GM12864 (cell line): ENCODE results near the gene TRIM32.

Experiments
- DNase-seq: peaks from one replicate; pipeline ENCODE4 v3.0.0-alpha.2; 2011; ENCODE audit warnings: low read depth
- H3K4me3 ChIP-seq: 2 replicates; pipeline ENCODE4 v1.5.1; 2011; ENCODE audit warnings: mild to moderate bottlenecking, low read depth, low read length, control low read depth
- TF ChIP-seq, protein P1 (sequence below): IDR thresholded peaks from 2 replicates; pipeline ENCODE4 v1.5.1; 2011; ENCODE audit warnings: low read depth, mild to moderate bottlenecking, moderate library complexity, low read length, control low read depth, inconsistent platforms; ENCODE audit errors: missing control alignments

TRIM32 gene

DNA sequence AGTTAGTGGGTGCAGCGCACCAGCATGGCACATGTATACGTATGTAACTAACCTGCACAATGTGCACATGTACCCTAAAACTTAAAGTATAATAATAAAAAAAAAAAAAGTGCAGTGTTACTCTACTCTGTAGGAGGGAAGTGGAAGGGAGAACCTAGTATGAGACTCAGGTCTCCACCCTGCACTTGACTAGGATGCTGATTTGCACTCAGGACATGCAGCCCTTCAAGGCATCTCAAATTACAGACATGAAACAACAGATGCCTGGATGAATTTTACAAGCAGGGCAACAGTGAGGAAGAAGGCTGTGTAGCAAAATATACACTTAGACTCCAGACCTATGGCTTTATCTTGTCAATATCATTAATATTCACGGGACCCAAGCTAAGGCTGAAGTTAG lies 16.5 kb downstream of the TRIM32 start:
- DNase-seq = no peak
- TF ChIP-seq, protein P1, sequence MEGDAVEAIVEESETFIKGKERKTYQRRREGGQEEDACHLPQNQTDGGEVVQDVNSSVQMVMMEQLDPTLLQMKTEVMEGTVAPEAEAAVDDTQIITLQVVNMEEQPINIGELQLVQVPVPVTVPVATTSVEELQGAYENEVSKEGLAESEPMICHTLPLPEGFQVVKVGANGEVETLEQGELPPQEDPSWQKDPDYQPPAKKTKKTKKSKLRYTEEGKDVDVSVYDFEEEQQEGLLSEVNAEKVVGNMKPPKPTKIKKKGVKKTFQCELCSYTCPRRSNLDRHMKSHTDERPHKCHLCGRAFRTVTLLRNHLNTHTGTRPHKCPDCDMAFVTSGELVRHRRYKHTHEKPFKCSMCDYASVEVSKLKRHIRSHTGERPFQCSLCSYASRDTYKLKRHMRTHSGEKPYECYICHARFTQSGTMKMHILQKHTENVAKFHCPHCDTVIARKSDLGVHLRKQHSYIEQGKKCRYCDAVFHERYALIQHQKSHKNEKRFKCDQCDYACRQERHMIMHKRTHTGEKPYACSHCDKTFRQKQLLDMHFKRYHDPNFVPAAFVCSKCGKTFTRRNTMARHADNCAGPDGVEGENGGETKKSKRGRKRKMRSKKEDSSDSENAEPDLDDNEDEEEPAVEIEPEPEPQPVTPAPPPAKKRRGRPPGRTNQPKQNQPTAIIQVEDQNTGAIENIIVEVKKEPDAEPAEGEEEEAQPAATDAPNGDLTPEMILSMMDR = no peak
- H3K4me3 ChIP-seq = no peak overlapping the region

DNA sequence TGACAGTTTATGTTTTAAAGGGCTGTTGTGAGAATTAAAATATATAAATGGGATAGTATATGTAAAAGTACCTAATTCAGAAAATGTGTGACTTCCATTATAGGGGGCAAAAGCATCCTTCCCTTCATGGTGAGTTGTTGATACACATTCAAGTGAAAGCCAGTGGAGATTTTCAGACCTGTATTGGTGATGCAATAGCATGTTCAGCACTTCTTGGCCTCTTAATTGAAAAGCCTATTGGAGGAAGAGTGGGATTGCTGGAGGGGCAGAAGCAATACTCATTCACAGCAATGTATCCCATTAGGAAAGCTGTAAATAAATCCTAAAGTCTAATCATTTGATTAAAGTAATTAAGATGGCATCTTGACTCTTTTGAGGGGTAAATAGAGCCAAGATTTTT lies 17.4 kb downstream of the TRIM32 start:
- H3K4me3 ChIP-seq = no peak overlapping the region
- TF ChIP-seq, protein P1 = no peak
- no peak for DNase-seq

DNA sequence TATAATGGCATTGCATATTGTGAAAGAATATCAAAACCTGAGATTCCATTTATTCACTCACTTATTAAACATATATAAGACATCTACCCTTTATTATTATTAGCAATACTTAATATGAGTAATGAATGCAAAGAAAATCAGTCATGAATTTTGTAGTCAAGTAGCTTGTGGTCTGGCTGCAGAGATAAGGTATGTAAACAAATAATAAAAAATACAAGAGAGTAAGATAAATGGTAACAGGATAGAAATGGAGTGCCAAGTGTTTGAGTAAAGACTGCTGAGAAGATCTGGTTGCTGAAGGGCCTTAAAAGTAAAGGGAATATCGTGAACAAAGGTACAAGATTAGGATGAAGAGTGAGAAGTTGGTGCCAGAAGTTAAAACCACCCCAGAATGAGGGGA lies 18.4 kb downstream of the TRIM32 start:
- DNase-seq = no peak
- no peak overlapping the region for H3K4me3 ChIP-seq
- TF ChIP-seq, protein P1 = no peak

DNA sequence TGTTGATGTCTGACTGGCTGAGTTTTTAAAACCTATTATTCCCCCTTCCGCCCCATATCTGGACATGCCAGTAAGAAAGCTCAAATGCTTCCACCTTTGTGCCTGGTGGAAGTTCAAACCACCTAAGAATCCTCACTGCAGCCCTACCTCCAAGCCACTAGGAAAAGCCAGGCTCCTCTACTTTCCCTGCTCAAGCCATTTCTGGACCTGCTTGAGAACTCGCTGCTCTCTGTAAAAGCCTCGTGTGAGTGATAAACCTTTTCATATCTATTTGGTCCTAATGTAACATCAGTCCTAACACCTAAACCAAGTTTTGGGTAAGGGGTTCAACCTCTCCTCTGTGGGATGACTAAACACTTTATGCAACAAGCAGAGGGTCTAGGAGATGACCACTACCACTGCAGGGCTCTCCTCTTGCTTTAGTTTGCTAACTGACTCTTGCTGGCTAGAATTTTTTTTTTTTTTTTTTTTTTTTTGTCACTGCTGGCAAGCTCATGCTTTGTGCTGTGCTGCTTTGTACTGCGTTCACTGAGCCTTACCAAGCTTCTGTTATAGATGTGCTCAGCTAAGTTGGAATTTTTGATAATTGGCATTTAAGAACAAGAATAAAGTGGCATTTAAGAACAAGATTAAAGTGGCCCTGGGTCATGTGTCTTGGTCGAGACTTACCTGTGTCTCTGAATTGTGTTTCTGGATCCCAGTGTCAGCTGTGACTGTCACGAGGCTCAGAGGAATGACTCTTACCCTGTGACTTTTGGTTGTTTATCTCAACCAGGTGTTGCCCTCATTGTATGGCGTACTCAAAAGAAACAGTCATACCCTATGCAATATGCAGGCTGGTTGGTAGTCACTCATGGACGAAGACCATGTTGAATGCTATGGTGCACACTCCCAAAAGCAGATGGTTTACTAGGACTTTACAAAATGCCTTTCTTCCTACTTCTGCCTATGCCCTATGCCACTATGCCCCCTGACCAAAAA lies 19.5 kb downstream of the TRIM32 start:
- TF ChIP-seq, protein P1 = no peak
- no peak for DNase-seq
- H3K4me3 ChIP-seq = no peak overlapping the region

DNA sequence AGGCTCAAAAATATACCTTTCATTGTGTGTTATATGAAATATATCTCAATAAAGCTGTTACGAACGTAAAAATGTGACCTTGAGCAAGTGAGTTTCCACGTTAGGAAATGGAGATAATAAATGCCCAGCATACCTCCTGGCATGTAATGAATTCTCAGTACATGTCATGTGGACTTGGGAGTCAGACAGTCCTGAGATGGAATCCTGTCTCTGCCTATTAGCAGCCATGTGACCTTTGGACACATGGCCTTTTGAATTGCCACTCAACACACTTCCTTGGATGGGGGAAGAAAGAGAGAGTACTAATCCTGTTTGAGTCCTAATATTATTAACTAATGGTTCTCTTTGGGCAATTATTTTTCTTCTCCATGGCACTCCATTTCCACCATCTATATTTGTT lies 25.7 kb downstream of the TRIM32 start:
- DNase-seq = no peak
- H3K4me3 ChIP-seq = no peak overlapping the region
- TF ChIP-seq, protein P1 = no peak

DNA sequence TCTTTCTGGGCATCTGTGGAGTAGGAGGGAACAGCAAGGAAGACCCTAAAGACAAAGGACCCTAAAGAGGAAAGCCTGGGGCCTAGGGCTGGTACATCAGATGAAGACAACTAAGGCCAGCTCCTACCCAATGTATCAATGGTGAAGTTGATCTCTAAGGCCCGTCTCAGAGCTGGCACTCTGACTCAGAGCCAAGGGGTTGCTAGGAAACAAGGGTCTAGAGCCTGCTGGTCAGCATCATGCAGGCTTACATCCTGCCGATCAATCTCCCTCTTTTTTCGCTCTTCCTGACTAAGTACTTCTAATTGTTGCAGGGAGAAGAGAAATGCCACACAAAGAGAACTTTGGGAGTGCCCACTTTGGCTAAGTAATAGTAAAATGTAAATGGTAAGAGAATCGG lies 26.2 kb downstream of the TRIM32 start:
- H3K4me3 ChIP-seq = no peak overlapping the region
- TF ChIP-seq, protein P1 = no peak
- DNase-seq = no peak

DNA sequence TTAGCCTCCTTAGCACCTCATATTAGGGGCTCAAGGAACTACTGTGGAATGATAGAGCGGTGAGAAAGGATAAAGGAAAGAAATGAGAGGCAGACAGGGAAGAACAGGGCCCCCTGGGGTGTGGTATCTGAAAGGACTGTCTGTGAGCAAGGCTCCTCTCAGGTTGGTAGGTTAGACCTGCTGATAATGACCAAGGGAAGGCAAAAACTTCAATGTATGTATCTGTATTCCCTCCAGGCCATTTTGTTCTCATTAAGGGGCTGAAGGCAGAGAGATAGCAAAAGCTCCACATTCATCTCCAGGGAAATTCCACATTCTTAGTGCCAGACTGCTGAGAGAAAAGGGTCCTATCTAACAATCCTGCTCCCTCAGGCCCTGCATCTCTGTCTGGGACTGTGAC lies 28.6 kb downstream of the TRIM32 start:
- no peak for DNase-seq
- H3K4me3 ChIP-seq = no peak overlapping the region
- TF ChIP-seq, protein P1 = no peak
